Measurements from ENCODE around the gene SEMA4F.

Gene SEMA4F

GRCh38 chr2:74658516-74658915 lies 4.5 kb downstream of the SEMA4F start:
- no peak for DNase-seq (ENCODE audit: low read depth in 2 of 2)

GRCh38 chr2:74659462-74659861 lies 5.4 kb downstream of the SEMA4F start:
- DNase-seq (ENCODE audit: low read depth in 2 of 2), result no peak

GRCh38 chr2:74668087-74668486 lies 14.0 kb downstream of the SEMA4F start:
- DNase-seq (ENCODE audit: low read depth in 2 of 2), result no peak

- DNase-seq (ENCODE audit: low read depth in 2 of 2), result no peak
Observed at GRCh38 chr2:74670263-74670662, 16.2 kb downstream of the SEMA4F start.

- no peak for DNase-seq (ENCODE audit: low read depth in 2 of 2)
Observed at GRCh38 chr2:74671479-74671878, 17.4 kb downstream of the SEMA4F start.

- no peak for DNase-seq (ENCODE audit: low read depth in 2 of 2)
Observed at GRCh38 chr2:74673826-74674528, 19.9 kb downstream of the SEMA4F start.

GRCh38 chr2:74675090-74675489 lies 21.0 kb downstream of the SEMA4F start:
- no peak for DNase-seq (ENCODE audit: low read depth in 2 of 2)

- DNase-seq (ENCODE audit: low read depth in 2 of 2), result no peak
Observed at GRCh38 chr2:74676331-74676730, 22.3 kb downstream of the SEMA4F start.

- DNase-seq (ENCODE audit: low read depth in 2 of 2), result no peak
Observed at GRCh38 chr2:74679615-74680014, 25.6 kb downstream of the SEMA4F start.

GRCh38 chr2:74682501-74682900 lies 28.5 kb downstream of the SEMA4F start:
- no peak for DNase-seq (ENCODE audit: low read depth in 2 of 2)

- no peak for DNase-seq (ENCODE audit: low read depth in 2 of 2)
Observed at GRCh38 chr2:74685408-74685807, 31.4 kb downstream of the SEMA4F start.

GRCh38 chr2:74688881-74689280 lies 34.8 kb downstream of the SEMA4F start:
- no peak for DNase-seq (ENCODE audit: low read depth in 2 of 2)

- no peak for DNase-seq (ENCODE audit: low read depth in 2 of 2)
Observed at GRCh38 chr2:74689671-74690070, 35.6 kb downstream of the SEMA4F start.

GRCh38 chr2:74690571-74690970 lies 36.5 kb downstream of the SEMA4F start:
- no peak for DNase-seq (ENCODE audit: low read depth in 2 of 2)

- DNase-seq (ENCODE audit: low read depth in 2 of 2), result no peak
Observed at GRCh38 chr2:74691929-74692328, 37.9 kb downstream of the SEMA4F start.

GRCh38 chr2:74693213-74693612 lies 39.2 kb downstream of the SEMA4F start:
- no peak for DNase-seq (ENCODE audit: low read depth in 2 of 2)

- no peak for DNase-seq (ENCODE audit: low read depth in 2 of 2)
Observed at GRCh38 chr2:74693668-74694067, 39.6 kb downstream of the SEMA4F start.

- DNase-seq (ENCODE audit: low read depth in 2 of 2), result no peak
Observed at GRCh38 chr2:74694281-74694680, 40.2 kb downstream of the SEMA4F start.

- DNase-seq (ENCODE audit: low read depth in 2 of 2), result no peak
Observed at GRCh38 chr2:74695663-74696062, 41.6 kb downstream of the SEMA4F start.

- no peak for DNase-seq (ENCODE audit: low read depth in 2 of 2)
Observed at GRCh38 chr2:74696829-74697228, 42.8 kb downstream of the SEMA4F start.

- DNase-seq (ENCODE audit: low read depth in 2 of 2), result no peak
Observed at GRCh38 chr2:74700643-74701372, 46.8 kb downstream of the SEMA4F start.

- DNase-seq (ENCODE audit: low read depth in 2 of 2), result no peak
Observed at GRCh38 chr2:74702001-74702715, 48.1 kb downstream of the SEMA4F start.

- no peak for DNase-seq (ENCODE audit: low read depth in 2 of 2)
Observed at GRCh38 chr2:74703373-74703772, 49.3 kb downstream of the SEMA4F start.
